ENCODE measurements around the gene KLHDC1.
"Not testable (repeated sequence)": the region's sequence is repeated elsewhere in the genome, so short reads cannot be mapped to it uniquely, and the experiment has no call there.

KLHDC1 gene

GRCh38 chr14:49692811-49693734 lies at the start of gene KLHDC1:
Gene KLHDC1, plus strand, starts transcription at chr14:49693120. Its CDS starts 75 bp downstream, at chr14:49693195.
- peak within 1 kb of the TSS; percentile 90 for H2AFZ ChIP-seq (ENCODE audit: low read depth, low read length)
- peaks cover 35% of the 10 kb centered on the region for H3K4me1 ChIP-seq (ENCODE audit: insufficient read depth, low read length)
- no peaks in the 10 kb centered on the region for H3K9me3 ChIP-seq (ENCODE audit: insufficient read depth, low read length, severe bottlenecking)
- H3K36me3 ChIP-seq (ENCODE audit: insufficient read depth, low read length): no peaks in the 10 kb centered on the region; the same call in 1 of the 2 replicates
- peaks cover 12% of the 10 kb centered on the region for H3K79me2 ChIP-seq (ENCODE audit: insufficient read depth, low read length)
- H3K27ac ChIP-seq (ENCODE audit: low read length): peak within 1 kb of the TSS; percentile 76
- no peaks in the 10 kb centered on the region for H4K20me1 ChIP-seq (ENCODE audit: insufficient read depth, low read length)
- peak within 1 kb of the TSS; percentile 72 for H3K4me2 ChIP-seq (ENCODE audit: insufficient read depth, low read length)
- DNase-seq (peak; percentile 79), ATAC-seq (ENCODE audit: insufficient read depth, low read depth) (peak; percentile 78)
- H3K27me3 ChIP-seq (ENCODE audit: insufficient read depth, low read length, poor library complexity): no peaks in the 10 kb centered on the region
- H3K9ac ChIP-seq (ENCODE audit: low read depth, low read length): peak within 1 kb of the TSS; percentile 73
- no peak for TF ChIP-seq EZH2 (IDR thresholded peaks at IDR 0.05; ENCODE audit: borderline replicate concordance, low read depth, low read length, severe bottlenecking)
- peak within 1 kb of the TSS; percentile 38 to 80 for H3K4me3 ChIP-seq (ENCODE audit: low read depth in 1 of 2, low read length in 2 of 2)

DNA sequence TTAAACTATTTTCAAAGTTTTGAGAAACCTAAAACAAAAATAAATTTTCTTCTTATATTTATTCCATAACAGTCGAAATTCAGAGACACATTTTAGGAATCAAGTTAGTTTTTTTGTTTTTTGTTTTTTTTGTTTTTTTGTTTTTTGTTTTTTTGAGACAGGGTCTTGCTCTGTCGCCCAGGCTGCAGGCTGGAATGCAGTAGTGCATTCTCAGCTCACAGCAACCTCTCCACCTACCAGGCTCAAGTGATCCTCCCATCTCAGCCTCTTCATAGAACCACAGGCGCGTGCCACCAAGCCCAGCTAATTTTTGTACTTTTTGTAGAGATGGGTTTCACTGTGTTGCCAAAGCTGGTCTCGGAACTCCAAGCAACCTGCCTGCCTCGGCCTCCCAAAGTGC lies 39.4 kb upstream of the KLHDC1 start:
- DNase-seq: no peak
- no peak overlapping the region for H3K9ac ChIP-seq (ENCODE audit: low read depth, low read length)
- H3K36me3 ChIP-seq (ENCODE audit: insufficient read depth, low read length): peaks cover 43% of the 10 kb centered on the region
- no peak overlapping the region for H3K27ac ChIP-seq (ENCODE audit: low read length)
- H3K4me3 ChIP-seq (ENCODE audit: low read depth in 1 of 2, low read length in 2 of 2): no peak overlapping the region
- peaks cover 8% of the 10 kb centered on the region for H3K79me2 ChIP-seq (ENCODE audit: insufficient read depth, low read length)
- no peak for ATAC-seq (ENCODE audit: insufficient read depth, low read depth)
- no peaks in the 10 kb centered on the region for H3K27me3 ChIP-seq (ENCODE audit: insufficient read depth, low read length, poor library complexity)
- TF ChIP-seq CTCF (IDR thresholded peaks at IDR 0.05; ENCODE audit: borderline replicate concordance, extremely low read depth, low read length, poor library complexity, severe bottlenecking): no peak
- TF ChIP-seq EZH2 (IDR thresholded peaks at IDR 0.05; ENCODE audit: borderline replicate concordance, low read depth, low read length, severe bottlenecking): no peak
- H4K20me1 ChIP-seq (ENCODE audit: insufficient read depth, low read length): no peaks in the 10 kb centered on the region
- H3K9me3 ChIP-seq (ENCODE audit: insufficient read depth, low read length, severe bottlenecking): no peaks in the 10 kb centered on the region
- H2AFZ ChIP-seq (ENCODE audit: low read depth, low read length): no peak overlapping the region
- no peaks in the 10 kb centered on the region for H3K4me1 ChIP-seq (ENCODE audit: insufficient read depth, low read length)
- no peak overlapping the region for H3K4me2 ChIP-seq (ENCODE audit: insufficient read depth, low read length)

GRCh38 chr14:49654511-49654910 lies 38.4 kb upstream of the KLHDC1 start:
- H4K20me1 ChIP-seq (ENCODE audit: insufficient read depth, low read length): no peaks in the 10 kb centered on the region
- H3K36me3 ChIP-seq (ENCODE audit: insufficient read depth, low read length): peaks cover 39% of the 10 kb centered on the region
- H3K9me3 ChIP-seq (ENCODE audit: insufficient read depth, low read length, severe bottlenecking): no peaks in the 10 kb centered on the region
- H3K79me2 ChIP-seq (ENCODE audit: insufficient read depth, low read length): peaks cover 8% of the 10 kb centered on the region
- H3K4me3 ChIP-seq (ENCODE audit: low read depth in 1 of 2, low read length in 2 of 2): no peak overlapping the region
- no peaks in the 10 kb centered on the region for H3K27me3 ChIP-seq (ENCODE audit: insufficient read depth, low read length, poor library complexity)
- DNase-seq (no peak), ATAC-seq (ENCODE audit: insufficient read depth, low read depth) (no peak)
- H2AFZ ChIP-seq (ENCODE audit: low read depth, low read length): no peak overlapping the region
- no peak overlapping the region for H3K4me2 ChIP-seq (ENCODE audit: insufficient read depth, low read length)
- H3K27ac ChIP-seq (ENCODE audit: low read length): no peak overlapping the region
- TF ChIP-seq CTCF (IDR thresholded peaks at IDR 0.05; ENCODE audit: borderline replicate concordance, extremely low read depth, low read length, poor library complexity, severe bottlenecking): no peak
- no peak overlapping the region for H3K9ac ChIP-seq (ENCODE audit: low read depth, low read length)
- H3K4me1 ChIP-seq (ENCODE audit: insufficient read depth, low read length): no peaks in the 10 kb centered on the region

DNA sequence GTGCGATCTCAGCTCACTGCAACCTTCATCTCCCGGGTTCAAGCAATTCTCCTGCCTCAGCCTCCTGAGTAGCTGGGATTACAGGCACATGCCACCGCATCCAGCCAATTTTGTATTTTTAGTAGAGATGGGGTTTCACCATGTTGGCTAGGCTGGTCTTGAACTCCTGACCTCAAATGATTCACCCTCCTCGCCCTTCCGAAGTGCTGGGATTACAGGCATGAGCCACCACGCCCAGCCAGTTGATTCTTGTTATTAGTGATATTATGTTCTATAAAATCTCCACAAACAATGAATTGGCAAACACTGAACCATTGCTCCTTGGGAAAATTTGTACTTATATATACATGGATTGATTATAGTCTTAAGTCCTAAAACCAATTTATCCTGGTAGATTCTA lies 35.4 kb upstream of the KLHDC1 start:
- not testable (repeated sequence) for H3K9me3 ChIP-seq (ENCODE audit: insufficient read depth, low read length, severe bottlenecking); ATAC-seq (ENCODE audit: insufficient read depth, low read depth); H3K4me1 ChIP-seq (ENCODE audit: insufficient read depth, low read length); H3K27me3 ChIP-seq (ENCODE audit: insufficient read depth, low read length, poor library complexity); H3K27ac ChIP-seq (ENCODE audit: low read length); H3K4me3 ChIP-seq (ENCODE audit: low read depth in 1 of 2, low read length in 2 of 2); H3K4me2 ChIP-seq (ENCODE audit: insufficient read depth, low read length); H4K20me1 ChIP-seq (ENCODE audit: insufficient read depth, low read length); DNase-seq; H2AFZ ChIP-seq (ENCODE audit: low read depth, low read length); H3K9ac ChIP-seq (ENCODE audit: low read depth, low read length)
- H3K79me2 ChIP-seq (ENCODE audit: insufficient read depth, low read length): peaks cover 10% of the 10 kb centered on the region
- peaks cover 51% of the 10 kb centered on the region for H3K36me3 ChIP-seq (ENCODE audit: insufficient read depth, low read length)
